H9 (cell line): ENCODE measurements around the gene FARS2. TPM values are rescaled to one million over a fixed set of nuclear protein-coding genes. Genes with fewer than 3 reads are reported as not detected.

Source experiments
- DNase-seq: peaks from one replicate; pipeline ENCODE4 v3.0.0-alpha.2; 2017
- H2AFZ ChIP-seq: one replicate; pipeline ENCODE4 v1.6.1; 2013; ENCODE audit warnings: mild to moderate bottlenecking, low read length, control low read depth, moderate library complexity
- H2AK5ac ChIP-seq: 2 replicates; pipeline ENCODE4 v1.6.1; 2013; ENCODE audit warnings: low read length, control low read depth, mixed read lengths; ENCODE audit not compliant: insufficient read length
- H2BK120ac ChIP-seq: one replicate; pipeline ENCODE4 v1.6.1; 2013; ENCODE audit warnings: low read depth, mild to moderate bottlenecking, low read length, control low read depth, inconsistent platforms; ENCODE audit not compliant: poor library complexity, severe bottlenecking
- H2BK12ac ChIP-seq: 2 replicates; pipeline ENCODE4 v1.6.1; 2013; ENCODE audit warnings: low read length, control low read depth, mixed read lengths, low read depth; ENCODE audit not compliant: insufficient read length
- H2BK15ac ChIP-seq: 2 replicates; pipeline ENCODE4 v1.6.1; 2013; ENCODE audit warnings: low read depth, low read length, control low read depth
- H2BK20ac ChIP-seq: one replicate; pipeline ENCODE4 v1.6.1; 2013; ENCODE audit warnings: low read depth, mild to moderate bottlenecking, low read length, control low read depth, inconsistent platforms; ENCODE audit not compliant: poor library complexity, severe bottlenecking
- H2BK5ac ChIP-seq: 2 replicates; pipeline ENCODE4 v1.6.1; 2013; ENCODE audit warnings: low read length, control low read depth, mixed read lengths; ENCODE audit not compliant: insufficient read length
- H3K14ac ChIP-seq: 2 replicates; pipeline ENCODE4 v1.6.1; 2013; ENCODE audit warnings: low read length, control low read depth; ENCODE audit not compliant: insufficient read depth
- H3K18ac ChIP-seq: 2 replicates; pipeline ENCODE4 v1.6.1; 2013; ENCODE audit warnings: low read depth, mild to moderate bottlenecking, mixed read lengths, low read length, control low read depth; ENCODE audit not compliant: insufficient read length
- H3K23ac ChIP-seq: 2 replicates; pipeline ENCODE4 v1.6.1; 2013; ENCODE audit warnings: low read length, control low read depth, mixed read lengths, low read depth; ENCODE audit not compliant: insufficient read length
- H3K23me2 ChIP-seq: 2 replicates; pipeline ENCODE4 v1.6.1; 2013; ENCODE audit warnings: low read depth, mild to moderate bottlenecking, mixed read lengths, low read length, control low read depth; ENCODE audit not compliant: insufficient read length, poor library complexity, severe bottlenecking
- H3K27ac ChIP-seq: 2 replicates; pipeline ENCODE4 v1.5.1; 2013; ENCODE audit warnings: low read length, control low read depth, mixed read lengths, low read depth; ENCODE audit not compliant: insufficient read length
- H3K27me3 ChIP-seq: 2 replicates; pipeline ENCODE4 v1.6.1; 2013; ENCODE audit warnings: low read length, control low read depth, inconsistent platforms; ENCODE audit not compliant: insufficient read depth
- H3K4ac ChIP-seq: 2 replicates; pipeline ENCODE4 v1.6.1; 2013; ENCODE audit warnings: low read depth, mild to moderate bottlenecking, control low read depth, inconsistent platforms, low read length, moderate library complexity
- H3K4me1 ChIP-seq: 2 replicates; pipeline ENCODE4 v1.6.1; 2013; ENCODE audit warnings: low read length, control low read depth, inconsistent platforms; ENCODE audit not compliant: insufficient read depth
- H3K4me2 ChIP-seq: 2 replicates; pipeline ENCODE4 v1.6.1; 2013; ENCODE audit warnings: low read length, control low read depth, mixed read lengths; ENCODE audit not compliant: insufficient read length, insufficient read depth
- H3K56ac ChIP-seq: 2 replicates; pipeline ENCODE4 v1.6.1; 2013; ENCODE audit warnings: low read depth, mild to moderate bottlenecking, mixed read lengths, low read length, control low read depth; ENCODE audit not compliant: insufficient read length
- H3K79me1 ChIP-seq: 2 replicates; pipeline ENCODE4 v1.6.1; 2013; ENCODE audit warnings: low read depth, mild to moderate bottlenecking, moderate library complexity, low read length, control low read depth, inconsistent platforms; ENCODE audit not compliant: insufficient read depth, poor library complexity, severe bottlenecking
- H3K79me2 ChIP-seq: 2 replicates; pipeline ENCODE4 v1.6.1; 2013; ENCODE audit warnings: low read length, control low read depth, inconsistent platforms; ENCODE audit not compliant: insufficient read depth
- H3K9ac ChIP-seq: 2 replicates; pipeline ENCODE4 v1.6.1; 2013; ENCODE audit warnings: low read length, control low read depth, mixed read lengths; ENCODE audit not compliant: insufficient read length; ENCODE audit errors: extremely low read depth
- H3K9me3 ChIP-seq: one replicate; pipeline ENCODE4 v1.6.1; 2013; ENCODE audit warnings: low read depth, low read length, inconsistent platforms; ENCODE audit not compliant: control insufficient read depth
- H3T11ph ChIP-seq: one replicate; pipeline ENCODE4 v1.6.1; 2013; ENCODE audit warnings: mild to moderate bottlenecking, low read length, control low read depth, inconsistent platforms
- H4K20me1 ChIP-seq: one replicate; pipeline ENCODE4 v1.6.1; 2013; ENCODE audit not compliant: control insufficient read depth, insufficient read length, insufficient read depth
- H4K5ac ChIP-seq: 2 replicates; pipeline ENCODE4 v1.6.1; 2013; ENCODE audit warnings: low read depth, mild to moderate bottlenecking, mixed read lengths, low read length, control low read depth; ENCODE audit not compliant: insufficient read length
- H4K8ac ChIP-seq: replicated peaks from 2 replicates; pipeline ENCODE4 v1.6.1; 2013; ENCODE audit warnings: low read length, control low read depth, mixed read lengths, low read depth; ENCODE audit not compliant: insufficient read length
- H4K91ac ChIP-seq: 2 replicates; pipeline ENCODE4 v1.6.1; 2013; ENCODE audit warnings: low read depth, mild to moderate bottlenecking, moderate library complexity, mixed read lengths, low read length, control low read depth; ENCODE audit not compliant: insufficient read length
- H3K27ac Mint-ChIP-seq, 3 experiments: 2 replicates in 2 of 3; 3 replicates in 1 of 3; pipeline ENCODE4 v1.8.0; 2020 to 2021; ENCODE audit warnings: mixed read lengths in 3 of 3, mild to moderate bottlenecking in 1 of 3, moderate library complexity in 1 of 3
- H3K27me3 Mint-ChIP-seq: 2 replicates; pipeline ENCODE4 v1.8.0; 2021; ENCODE audit warnings: low read depth, mild to moderate bottlenecking, moderate library complexity, mixed read lengths
- H3K36me3 Mint-ChIP-seq, 3 experiments: 2 replicates in 2 of 3; 3 replicates in 1 of 3; pipeline ENCODE4 v1.8.0; 2020 to 2021; ENCODE audit warnings: low read depth in 3 of 3, mixed read lengths in 3 of 3; ENCODE audit not compliant: insufficient read depth in 1 of 3
- H3K4me1 Mint-ChIP-seq, 2 experiments: 2 replicates each; pipeline ENCODE4 v1.8.0; 2020; ENCODE audit warnings: mixed read lengths in 2 of 2
- H3K4me3 Mint-ChIP-seq, 2 experiments: 2 replicates in 1 of 2; 3 replicates in 1 of 2; pipeline ENCODE4 v1.8.0; 2020 to 2021; ENCODE audit warnings: mild to moderate bottlenecking in 2 of 2, mixed read lengths in 2 of 2, moderate library complexity in 1 of 2
- H3K9me3 Mint-ChIP-seq, 2 experiments: 2 replicates in 1 of 2; 3 replicates in 1 of 2; pipeline ENCODE4 v1.8.0; 2020; ENCODE audit warnings: mild to moderate bottlenecking in 2 of 2, mixed read lengths in 2 of 2, moderate library complexity in 1 of 2
- WGBS: extraction: QIAGEN DNeasy Blood & Tissue Kit; methylation state at CpG from one replicate; pipeline ENCODE4 v1.1.7; 2013; ENCODE audit warnings: missing lambda C conversion rate, low lambda C conversion rate, mixed read lengths; ENCODE audit not compliant: insufficient read length; ENCODE audit errors: extremely low coverage; 5-methylcytosine and 5-hydroxymethylcytosine counted together
- total RNA-seq: library from RNA; stranded (reverse); gene quantifications from 2 replicates; pipeline ENCODE4 v1.2.1, GENCODE V29; 2021
- TF ChIP-seq, protein P1 (sequence below): fragments of 200-600 bp; sonication (generic); conservative IDR thresholded peaks from 3 replicates; pipeline ENCODE4 v1.8.0; 2021; ENCODE audit warnings: antibody characterized with exemption, mild to moderate bottlenecking

Gene FARS2
- total RNA-seq, 1 experiment from 2014 or later = 8.5 TPM

- no peak overlapping the region for H2AK5ac ChIP-seq
- no peaks in the 10 kb centered on the region for H3K23me2 ChIP-seq
- H3K14ac ChIP-seq = no peak overlapping the region
- H4K8ac ChIP-seq = no peak overlapping the region
- no peak overlapping the region for H3K27ac ChIP-seq
- H3K9ac ChIP-seq = no peak overlapping the region
- Mint-ChIP-seq H3K27ac (peak overlapping the region in 2 of 3 experiments; percentile 29 to 47; a peak in 3 of 7 replicates), H3K4me1 (peaks cover 10 to 13% of the 10 kb centered on the region in 2 experiments), H3K27me3 (no peaks in the 10 kb centered on the region), H3K36me3 (peaks cover 0 to 3% (median 0%) of the 10 kb centered on the region in 3 experiments; a peak in 3 of 7 replicates), H3K9me3 (peaks cover 0 to 3% of the 10 kb centered on the region in 2 experiments; a peak in 1 of 5 replicates), H3K4me3 (no peak overlapping the region)
- no peak overlapping the region for H3K4ac ChIP-seq
- no peak overlapping the region for H4K5ac ChIP-seq
- no peaks in the 10 kb centered on the region for H3K79me2 ChIP-seq
- H4K20me1 ChIP-seq = no peaks in the 10 kb centered on the region
- H3K9me3 ChIP-seq = no peaks in the 10 kb centered on the region
- H4K91ac ChIP-seq = no peak overlapping the region
- no peak overlapping the region for H3K56ac ChIP-seq
- no peak overlapping the region for H2BK12ac ChIP-seq
- no peak overlapping the region for H2BK20ac ChIP-seq
- no peak overlapping the region for H3K18ac ChIP-seq
- H3K4me1 ChIP-seq = peaks cover 11% of the 10 kb centered on the region
- no peak overlapping the region for H3T11ph ChIP-seq
- no peak overlapping the region for H3K4me2 ChIP-seq
- H2BK15ac ChIP-seq = no peak overlapping the region
- no CpG with 5 or more reads among the region's 4 CpGs for WGBS
- no peaks in the 10 kb centered on the region for H3K27me3 ChIP-seq
- H2BK5ac ChIP-seq = no peak overlapping the region
- no peak overlapping the region for H2AFZ ChIP-seq
- DNase-seq = no peak
- TF ChIP-seq, protein P1, sequence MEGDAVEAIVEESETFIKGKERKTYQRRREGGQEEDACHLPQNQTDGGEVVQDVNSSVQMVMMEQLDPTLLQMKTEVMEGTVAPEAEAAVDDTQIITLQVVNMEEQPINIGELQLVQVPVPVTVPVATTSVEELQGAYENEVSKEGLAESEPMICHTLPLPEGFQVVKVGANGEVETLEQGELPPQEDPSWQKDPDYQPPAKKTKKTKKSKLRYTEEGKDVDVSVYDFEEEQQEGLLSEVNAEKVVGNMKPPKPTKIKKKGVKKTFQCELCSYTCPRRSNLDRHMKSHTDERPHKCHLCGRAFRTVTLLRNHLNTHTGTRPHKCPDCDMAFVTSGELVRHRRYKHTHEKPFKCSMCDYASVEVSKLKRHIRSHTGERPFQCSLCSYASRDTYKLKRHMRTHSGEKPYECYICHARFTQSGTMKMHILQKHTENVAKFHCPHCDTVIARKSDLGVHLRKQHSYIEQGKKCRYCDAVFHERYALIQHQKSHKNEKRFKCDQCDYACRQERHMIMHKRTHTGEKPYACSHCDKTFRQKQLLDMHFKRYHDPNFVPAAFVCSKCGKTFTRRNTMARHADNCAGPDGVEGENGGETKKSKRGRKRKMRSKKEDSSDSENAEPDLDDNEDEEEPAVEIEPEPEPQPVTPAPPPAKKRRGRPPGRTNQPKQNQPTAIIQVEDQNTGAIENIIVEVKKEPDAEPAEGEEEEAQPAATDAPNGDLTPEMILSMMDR = no peak
- no peak overlapping the region for H2BK120ac ChIP-seq
- no peaks in the 10 kb centered on the region for H3K79me1 ChIP-seq
- no peak overlapping the region for H3K23ac ChIP-seq
These were observed 418.4 kb downstream of the FARS2 start for GRCh38 chr6:5679691-5680090.
